ENCODE results near the gene NUFIP2.

DNA sequence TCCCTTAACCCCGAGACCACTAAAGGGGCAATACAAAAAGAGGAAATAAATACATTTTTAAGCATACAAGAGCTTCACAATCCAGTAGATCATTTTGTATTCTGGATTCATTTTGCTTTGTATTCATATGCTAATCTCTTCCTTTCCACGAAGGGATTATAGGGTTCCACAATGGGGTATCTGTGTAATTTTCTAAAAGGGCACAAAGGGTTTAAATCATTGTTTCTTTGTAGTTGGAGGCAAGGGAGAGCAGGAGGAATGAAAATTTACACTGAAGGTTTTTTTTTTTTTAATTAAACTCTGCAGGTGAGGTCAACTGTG lies 592 bp upstream of the NUFIP2 start:
- TF ChIP-seq CTCF (conservative IDR thresholded peaks at IDR 0.05; ENCODE audit: low read depth, low read length): no peak
- TF ChIP-seq EZH2 (IDR thresholded peaks at IDR 0.05; ENCODE audit: borderline replicate concordance, low read depth, low read length, poor library complexity, severe bottlenecking): no peak

All from A673 (cell line).